SK-N-SH treated with all-trans-retinoic acid at 6 μM for 48 hours (cell line): ENCODE results near the gene TMEM222.
A peak's percentile ranks its signal among the peaks of the same experiment; 100 is the strongest.

Experiments
- ATAC-seq: fragments of 200-7000 bp; cut with Tn5 transposase; 3 replicates; pipeline ENCODE4 v1.9.1; 2020; ENCODE audit warnings: mild to moderate bottlenecking, moderate library complexity
- BACH2 ChIP-seq: fragments of 250-450 bp; sonication (Bioruptor Pico); IDR thresholded peaks from 2 replicates; pipeline ENCODE4 v1.9.0; 2021; ENCODE audit warnings: mild to moderate bottlenecking, borderline replicate concordance
- CREB5 ChIP-seq: fragments of 250-450 bp; sonication (Bioruptor Pico); IDR thresholded peaks from 2 replicates; pipeline ENCODE4 v1.5.1; 2020; ENCODE audit warnings: low read depth, mild to moderate bottlenecking, moderate library complexity
- ESRRG ChIP-seq: fragments of 250-450 bp; sonication (Bioruptor Pico); IDR thresholded peaks from 2 replicates; pipeline ENCODE4 v1.6.1; 2021; ENCODE audit warnings: mild to moderate bottlenecking
- GLIS3 ChIP-seq: fragments of 250-450 bp; sonication (Bioruptor Pico); IDR thresholded peaks from 2 replicates; pipeline ENCODE4 v1.5.0; 2020; ENCODE audit warnings: mild to moderate bottlenecking, moderate library complexity
- ISL1 ChIP-seq: fragments of 250-450 bp; sonication (Bioruptor Pico); IDR thresholded peaks from 2 replicates; pipeline ENCODE4 v2.1.2; 2022; ENCODE audit warnings: mild to moderate bottlenecking, moderate library complexity
- OSR1 ChIP-seq: fragments of 250-450 bp; sonication (Bioruptor Pico); IDR thresholded peaks from 2 replicates; pipeline ENCODE4 v1.8.0; 2022; ENCODE audit warnings: moderate library complexity, mild to moderate bottlenecking, inconsistent platforms
- PPARA ChIP-seq: fragments of 250-450 bp; sonication (Bioruptor Pico); IDR thresholded peaks from 2 replicates; pipeline ENCODE4 v1.5.0; 2020; ENCODE audit warnings: mild to moderate bottlenecking, borderline replicate concordance
- RARB ChIP-seq: fragments of 250-450 bp; sonication (Bioruptor Pico); IDR thresholded peaks from 2 replicates; pipeline ENCODE4 v1.8.0; 2021; ENCODE audit warnings: mild to moderate bottlenecking, moderate library complexity
- TCF4 ChIP-seq: fragments of 250-450 bp; sonication (Bioruptor Pico); IDR thresholded peaks from 2 replicates; pipeline ENCODE4 v1.8.0; 2021; ENCODE audit warnings: mild to moderate bottlenecking, moderate library complexity, borderline replicate concordance
- TOX ChIP-seq: fragments of 250-450 bp; sonication (Bioruptor Pico); IDR thresholded peaks from 2 replicates; pipeline ENCODE4 v1.8.0; 2021; ENCODE audit warnings: mild to moderate bottlenecking, moderate library complexity, borderline replicate concordance
- TSHZ2 ChIP-seq: fragments of 250-450 bp; sonication (Bioruptor Pico); IDR thresholded peaks from 2 replicates; pipeline ENCODE4 v1.5.0; 2020; ENCODE audit warnings: mild to moderate bottlenecking, moderate library complexity
- ZC3H10 ChIP-seq: fragments of 250-450 bp; sonication (Bioruptor Pico); IDR thresholded peaks from 2 replicates; pipeline ENCODE4 v1.5.1; 2021; ENCODE audit warnings: mild to moderate bottlenecking, moderate library complexity
- ZFP3 ChIP-seq: fragments of 250-450 bp; sonication (Bioruptor Pico); IDR thresholded peaks from 2 replicates; pipeline ENCODE4 v1.5.0; 2020; ENCODE audit warnings: mild to moderate bottlenecking, moderate library complexity
- ZFP30 ChIP-seq: fragments of 450-650 bp; formaldehyde crosslinking; IDR thresholded peaks from 2 replicates; pipeline ENCODE4 v1.5.0; 2022; ENCODE audit warnings: mild to moderate bottlenecking, moderate library complexity
- ZNF70 ChIP-seq: fragments of 450-650 bp; formaldehyde crosslinking; IDR thresholded peaks from 2 replicates; pipeline ENCODE4 v1.5.0; 2020; ENCODE audit warnings: mild to moderate bottlenecking, moderate library complexity
- ZNF8 ChIP-seq: fragments of 450-650 bp; formaldehyde crosslinking; IDR thresholded peaks from 2 replicates; pipeline ENCODE4 v1.5.0; 2020; ENCODE audit warnings: mild to moderate bottlenecking, moderate library complexity
- TF ChIP-seq, protein P1 (sequence below): fragments of 250-450 bp; sonication (Bioruptor Pico); IDR thresholded peaks from 2 replicates; pipeline ENCODE4 v1.5.1; 2021; ENCODE audit warnings: mild to moderate bottlenecking, moderate library complexity
- TF ChIP-seq, protein P2 (sequence below): fragments of 250-450 bp; sonication (Bioruptor Pico); IDR thresholded peaks from 2 replicates; pipeline ENCODE4 v1.8.0; 2021; ENCODE audit warnings: low read depth, mild to moderate bottlenecking, moderate library complexity, borderline replicate concordance

Gene TMEM222

DNA sequence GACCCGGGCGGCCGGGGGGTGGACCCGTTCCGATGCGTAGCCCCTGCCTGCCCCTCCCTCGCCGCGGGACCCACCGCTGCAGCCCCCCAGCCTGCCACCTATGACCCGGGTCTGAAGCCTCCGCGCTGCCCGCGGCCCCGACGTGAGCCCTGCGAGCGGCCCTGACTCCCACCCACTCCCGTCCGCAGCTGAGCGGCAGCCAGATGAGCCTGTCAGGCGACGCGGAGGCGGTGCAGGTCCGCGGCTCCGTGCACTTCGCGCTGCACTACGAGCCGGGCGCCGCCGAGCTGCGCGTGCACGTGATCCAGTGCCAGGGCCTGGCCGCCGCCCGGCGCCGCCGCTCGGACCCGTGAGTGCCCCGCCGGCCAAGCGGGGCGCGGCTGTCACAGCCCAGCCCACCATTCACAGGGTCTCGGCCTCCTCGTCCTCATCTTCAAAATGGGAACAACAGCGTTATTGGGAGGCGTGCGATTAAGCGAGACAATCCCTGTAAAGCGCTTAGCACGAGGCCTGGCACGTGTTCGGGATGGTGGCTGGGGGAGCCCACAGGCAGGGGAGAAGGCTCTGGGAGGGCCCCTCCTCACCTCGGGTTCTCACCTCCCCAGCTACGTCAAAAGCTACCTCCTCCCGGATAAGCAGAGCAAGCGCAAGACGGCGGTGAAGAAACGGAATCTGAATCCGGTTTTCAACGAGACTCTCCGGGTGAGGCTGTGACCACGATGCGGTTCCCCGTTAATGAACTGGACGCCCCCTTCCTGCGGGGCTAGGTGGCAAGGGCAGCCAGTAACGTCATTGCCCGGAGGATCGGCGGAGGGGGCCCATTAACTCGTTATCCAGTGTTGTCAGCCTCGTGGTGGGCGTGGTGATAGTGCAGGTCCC lies 28.1 kb downstream of the TMEM222 start:
- peak; percentile 84 for ATAC-seq
- TF ChIP-seq ESRRG (CRISPR knock-in tag), result no peak
- no peak for TF ChIP-seq CREB5 (CRISPR knock-in tag)
- no peak for TF ChIP-seq OSR1 (CRISPR knock-in tag)
- no peak for TF ChIP-seq ZNF70 (CRISPR knock-in tag)

- TF ChIP-seq ZFP3 (CRISPR knock-in tag) (no peak), PPARA (CRISPR knock-in tag) (no peak), ZFP30 (CRISPR knock-in tag) (no peak), TCF4 (CRISPR knock-in tag) (no peak)
- TF ChIP-seq, protein P1, sequence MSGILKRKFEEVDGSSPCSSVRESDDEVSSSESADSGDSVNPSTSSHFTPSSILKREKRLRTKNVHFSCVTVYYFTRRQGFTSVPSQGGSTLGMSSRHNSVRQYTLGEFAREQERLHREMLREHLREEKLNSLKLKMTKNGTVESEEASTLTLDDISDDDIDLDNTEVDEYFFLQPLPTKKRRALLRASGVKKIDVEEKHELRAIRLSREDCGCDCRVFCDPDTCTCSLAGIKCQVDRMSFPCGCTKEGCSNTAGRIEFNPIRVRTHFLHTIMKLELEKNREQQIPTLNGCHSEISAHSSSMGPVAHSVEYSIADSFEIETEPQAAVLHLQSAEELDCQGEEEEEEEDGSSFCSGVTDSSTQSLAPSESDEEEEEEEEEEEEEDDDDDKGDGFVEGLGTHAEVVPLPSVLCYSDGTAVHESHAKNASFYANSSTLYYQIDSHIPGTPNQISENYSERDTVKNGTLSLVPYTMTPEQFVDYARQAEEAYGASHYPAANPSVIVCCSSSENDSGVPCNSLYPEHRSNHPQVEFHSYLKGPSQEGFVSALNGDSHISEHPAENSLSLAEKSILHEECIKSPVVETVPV (CRISPR knock-in tag), result no peak
- ATAC-seq, result no peak
Measured at GRCh38 chr1:27350663-27351540, 28.9 kb downstream of the TMEM222 start.

GRCh38 chr1:27351541-27352107 lies 29.7 kb downstream of the TMEM222 start:
- no peak for TF ChIP-seq ZC3H10
- TF ChIP-seq TOX (CRISPR knock-in tag), result no peak
- no peak for TF ChIP-seq TCF4 (CRISPR knock-in tag)
- no peak for TF ChIP-seq ZNF8
- no peak for TF ChIP-seq BACH2 (CRISPR knock-in tag)
- TF ChIP-seq ZFP30 (CRISPR knock-in tag), result no peak
- TF ChIP-seq, protein P1 (CRISPR knock-in tag), result no peak
- no peak for TF ChIP-seq GLIS3 (CRISPR knock-in tag)
- TF ChIP-seq TSHZ2 (CRISPR knock-in tag), result no peak
- TF ChIP-seq, protein P2, sequence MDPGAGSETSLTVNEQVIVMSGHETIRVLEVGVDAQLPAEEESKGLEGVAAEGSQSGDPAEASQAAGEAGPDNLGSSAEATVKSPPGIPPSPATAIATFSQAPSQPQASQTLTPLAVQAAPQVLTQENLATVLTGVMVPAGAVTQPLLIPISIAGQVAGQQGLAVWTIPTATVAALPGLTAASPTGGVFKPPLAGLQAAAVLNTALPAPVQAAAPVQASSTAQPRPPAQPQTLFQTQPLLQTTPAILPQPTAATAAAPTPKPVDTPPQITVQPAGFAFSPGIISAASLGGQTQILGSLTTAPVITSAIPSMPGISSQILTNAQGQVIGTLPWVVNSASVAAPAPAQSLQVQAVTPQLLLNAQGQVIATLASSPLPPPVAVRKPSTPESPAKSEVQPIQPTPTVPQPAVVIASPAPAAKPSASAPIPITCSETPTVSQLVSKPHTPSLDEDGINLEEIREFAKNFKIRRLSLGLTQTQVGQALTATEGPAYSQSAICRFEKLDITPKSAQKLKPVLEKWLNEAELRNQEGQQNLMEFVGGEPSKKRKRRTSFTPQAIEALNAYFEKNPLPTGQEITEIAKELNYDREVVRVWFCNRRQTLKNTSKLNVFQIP, result no peak
- TF ChIP-seq ZNF70 (CRISPR knock-in tag), result no peak
- no peak for TF ChIP-seq PPARA (CRISPR knock-in tag)
- TF ChIP-seq ISL1 (CRISPR knock-in tag), result no peak
- no peak for TF ChIP-seq OSR1 (CRISPR knock-in tag)
- no peak for TF ChIP-seq ESRRG (CRISPR knock-in tag)
- no peak for TF ChIP-seq RARB (CRISPR knock-in tag)
- no peak for ATAC-seq
